ENCODE data around the gene TEX13B.
"Not testable (repeated sequence)": the region's sequence is repeated elsewhere in the genome, so short reads cannot be mapped to it uniquely, and the experiment has no call there.

Gene TEX13B, protein sequence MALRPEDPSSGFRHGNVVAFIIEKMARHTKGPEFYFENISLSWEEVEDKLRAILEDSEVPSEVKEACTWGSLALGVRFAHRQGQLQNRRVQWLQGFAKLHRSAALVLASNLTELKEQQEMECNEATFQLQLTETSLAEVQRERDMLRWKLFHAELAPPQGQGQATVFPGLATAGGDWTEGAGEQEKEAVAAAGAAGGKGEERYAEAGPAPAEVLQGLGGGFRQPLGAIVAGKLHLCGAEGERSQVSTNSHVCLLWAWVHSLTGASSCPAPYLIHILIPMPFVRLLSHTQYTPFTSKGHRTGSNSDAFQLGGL

DNA sequence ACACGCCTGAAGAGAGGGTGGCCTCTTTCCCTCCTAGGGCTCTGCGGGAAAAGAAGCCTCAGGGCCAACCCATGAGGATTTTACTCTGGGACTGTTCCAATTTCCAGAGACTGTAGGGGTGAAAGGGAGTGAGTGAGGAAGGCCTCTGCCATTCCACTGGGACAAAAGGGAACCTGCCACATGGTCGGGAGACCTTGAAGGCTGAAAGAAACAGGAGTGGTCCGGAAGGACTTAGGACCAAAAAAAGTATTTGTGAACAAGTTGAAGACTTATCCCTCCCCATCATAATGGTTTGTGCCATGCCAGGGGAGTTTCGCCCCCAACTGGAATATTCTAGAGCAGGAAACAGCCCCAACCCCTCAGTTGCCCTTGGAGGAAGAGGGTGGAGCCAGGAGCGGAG is at the start of gene TEX13B:
Gene TEX13B (minus strand): TSS at position 15 of the 400 bp plus-strand sequence. CDS start 243 bp downstream, outside the sequence.
- no peak for DNase-seq

DNA sequence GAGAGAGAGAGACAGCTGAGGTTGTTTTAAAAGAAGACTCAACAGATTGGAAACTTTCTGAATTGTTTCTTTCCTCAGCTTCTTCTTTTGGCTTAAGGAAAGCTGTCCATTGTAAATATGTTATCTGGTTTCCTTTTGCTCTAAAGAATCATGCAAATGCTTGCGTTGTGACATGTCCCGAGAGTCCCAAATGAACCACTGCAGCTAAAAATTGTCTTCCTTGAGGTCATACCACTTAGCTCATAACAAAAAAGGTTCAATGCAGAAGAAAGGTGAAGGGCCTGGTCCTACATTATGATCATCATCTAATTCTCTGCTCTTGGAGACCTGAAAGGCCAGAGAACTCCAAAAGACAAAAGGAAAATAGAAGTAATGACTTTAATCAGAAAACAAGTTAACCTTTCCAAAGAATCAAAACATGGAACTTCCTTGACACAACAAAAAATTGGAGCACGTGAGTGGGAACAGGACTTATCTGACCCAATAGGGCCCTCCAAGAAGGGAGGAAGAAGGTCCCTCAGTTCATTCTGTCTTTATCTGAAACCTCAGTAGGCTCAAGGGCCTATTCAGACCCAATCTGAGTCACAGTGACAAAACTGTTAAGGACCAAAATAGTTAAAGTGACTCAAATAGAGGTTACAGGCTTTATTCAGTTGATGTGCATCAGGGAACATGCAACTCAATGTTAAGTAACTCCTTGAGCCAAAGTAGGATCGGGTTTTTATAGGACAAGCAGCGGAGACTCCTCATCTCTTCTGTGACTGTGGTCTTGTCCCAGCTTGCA is 48.0 kb upstream of the TEX13B start:
- no peak for DNase-seq

DNA sequence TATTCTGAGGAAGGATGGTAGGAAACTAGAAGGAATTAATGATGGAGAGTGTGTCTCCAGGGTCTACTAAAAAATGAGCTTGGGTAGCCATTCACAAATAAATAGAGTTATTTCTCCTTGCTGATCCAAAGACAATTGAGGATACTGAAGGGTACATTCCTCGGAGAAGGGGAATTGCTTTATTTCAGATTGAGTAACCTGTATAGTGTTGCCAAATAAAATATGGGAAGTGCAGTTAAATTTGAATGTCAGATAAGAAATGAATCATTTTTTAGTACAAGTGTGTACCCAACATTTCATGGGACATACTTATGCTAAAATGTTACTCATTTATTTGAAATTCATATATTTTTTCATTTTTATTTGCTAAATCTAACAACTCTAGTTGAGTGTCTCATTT is 46.7 kb upstream of the TEX13B start:
- DNase-seq = no peak

DNA sequence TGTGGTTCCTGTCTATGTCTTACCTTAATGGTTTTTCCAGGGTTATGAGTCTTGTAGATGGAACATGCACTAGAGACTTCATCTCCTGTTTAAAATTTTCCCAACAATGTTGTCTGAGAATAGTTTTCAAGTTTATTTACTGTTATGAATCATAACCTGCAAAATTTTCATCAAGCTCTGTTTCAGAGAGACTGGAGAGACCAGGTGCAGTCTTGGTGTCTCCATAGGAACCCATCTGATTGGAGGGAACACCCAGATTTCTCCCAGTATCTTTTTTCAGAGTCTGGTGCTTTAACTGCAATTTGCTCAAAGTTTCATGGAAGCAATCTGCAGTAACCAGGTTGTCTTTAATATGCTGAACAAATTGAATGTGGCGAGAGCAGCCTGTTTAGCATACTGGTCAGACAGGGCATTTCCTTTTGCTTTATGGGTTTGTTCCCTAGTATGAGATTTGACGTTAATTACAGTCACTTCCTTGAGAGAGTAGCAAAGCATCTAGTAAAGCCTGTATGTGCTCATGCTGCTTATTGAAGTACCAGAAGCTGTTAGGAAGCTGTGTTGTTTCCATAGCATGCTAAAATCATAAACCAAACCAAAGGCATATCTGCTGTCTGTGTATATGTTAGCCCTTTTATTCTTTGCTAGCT is 43.9 kb upstream of the TEX13B start:
- no peak for DNase-seq

DNA sequence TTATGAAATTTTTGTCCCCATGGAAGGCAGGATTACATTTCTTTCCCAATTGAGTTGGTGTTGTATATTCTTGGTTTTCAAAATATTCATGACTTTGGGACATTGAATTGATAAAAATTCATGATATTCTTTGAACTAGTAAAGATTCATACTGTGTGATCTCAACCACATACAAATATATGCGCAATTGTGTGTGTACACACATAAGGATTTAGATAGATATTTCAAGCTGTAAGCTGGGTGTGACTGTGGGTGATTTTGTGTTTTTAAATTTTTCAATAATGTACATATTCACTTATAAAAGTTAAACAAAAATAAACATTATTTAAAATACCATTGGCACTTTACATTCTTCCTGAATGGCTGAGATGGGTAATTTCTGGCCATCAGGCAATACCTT is 43.2 kb upstream of the TEX13B start:
- no peak for DNase-seq

DNA sequence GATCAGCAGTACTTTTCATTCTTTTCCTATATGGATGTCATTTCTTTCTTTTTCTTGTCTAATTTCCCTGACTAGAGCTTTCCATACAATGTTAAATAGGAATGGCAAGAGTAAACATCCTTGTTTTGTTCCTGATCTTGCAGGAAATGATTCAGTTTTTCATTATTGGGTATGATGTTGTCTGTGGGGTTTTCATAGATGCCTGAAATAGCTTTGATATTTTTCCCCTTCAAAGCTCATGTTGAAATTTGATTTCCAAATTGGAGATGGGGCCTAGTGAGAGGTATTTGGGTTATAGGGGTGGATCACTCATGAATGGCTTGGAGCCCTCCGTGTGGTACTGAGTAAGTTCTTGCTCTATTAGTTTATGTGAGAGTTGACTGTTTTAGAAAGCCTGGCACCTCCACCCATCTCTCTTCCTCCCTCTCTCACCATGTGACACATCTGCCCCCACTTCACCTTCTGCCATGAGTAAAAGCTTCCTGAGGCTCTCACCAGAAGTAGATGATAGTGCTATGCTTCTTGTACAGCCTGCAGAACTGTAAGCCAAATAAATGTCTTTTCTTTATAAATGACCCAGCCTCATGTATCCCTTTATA is 40.4 kb upstream of the TEX13B start:
- no peak for DNase-seq

DNA sequence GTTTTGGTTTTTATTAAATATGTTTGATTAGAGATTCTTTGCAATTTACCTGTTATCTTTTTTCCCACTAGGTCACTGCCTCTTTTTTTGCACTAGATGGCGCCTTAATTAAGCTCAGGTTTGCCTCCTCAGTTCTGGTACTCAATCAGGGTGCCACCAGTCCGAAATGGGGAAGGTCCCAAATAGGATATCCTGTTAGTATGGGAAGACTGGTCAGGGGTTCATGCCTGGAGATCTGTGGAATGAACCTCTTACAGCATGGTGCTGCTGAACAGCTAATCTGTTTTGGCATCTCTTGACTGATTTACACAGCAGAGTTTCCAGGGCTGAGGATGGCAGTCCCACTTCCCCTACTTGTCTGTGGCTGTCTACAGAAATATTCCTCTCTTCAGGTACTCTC is 38.5 kb upstream of the TEX13B start:
- no peak for DNase-seq

DNA sequence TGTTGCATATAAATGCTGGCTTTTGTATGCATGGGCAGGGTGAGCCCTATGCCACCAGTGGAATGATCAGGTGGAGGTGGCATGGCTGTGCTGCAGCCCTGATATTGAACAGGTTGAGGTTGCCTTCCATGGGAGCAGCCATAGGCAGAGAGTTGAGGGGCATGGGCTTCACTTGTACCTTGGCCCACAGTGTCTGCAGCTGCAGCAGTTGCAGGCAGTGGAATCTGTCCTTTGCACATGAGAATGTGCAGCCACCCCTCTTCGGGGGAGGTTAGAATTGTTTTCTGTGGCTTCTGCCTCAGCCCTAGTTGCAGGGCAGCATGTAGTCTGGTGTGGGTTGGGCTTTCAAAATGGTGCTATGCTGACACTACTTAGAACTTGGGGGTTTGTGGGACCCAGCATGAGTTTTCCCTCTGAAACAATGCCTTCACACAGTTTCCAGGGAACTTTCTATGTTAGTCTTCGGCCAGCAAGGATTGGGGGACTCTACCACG is 37.3 kb upstream of the TEX13B start:
- peak; percentile 30 for DNase-seq

DNA sequence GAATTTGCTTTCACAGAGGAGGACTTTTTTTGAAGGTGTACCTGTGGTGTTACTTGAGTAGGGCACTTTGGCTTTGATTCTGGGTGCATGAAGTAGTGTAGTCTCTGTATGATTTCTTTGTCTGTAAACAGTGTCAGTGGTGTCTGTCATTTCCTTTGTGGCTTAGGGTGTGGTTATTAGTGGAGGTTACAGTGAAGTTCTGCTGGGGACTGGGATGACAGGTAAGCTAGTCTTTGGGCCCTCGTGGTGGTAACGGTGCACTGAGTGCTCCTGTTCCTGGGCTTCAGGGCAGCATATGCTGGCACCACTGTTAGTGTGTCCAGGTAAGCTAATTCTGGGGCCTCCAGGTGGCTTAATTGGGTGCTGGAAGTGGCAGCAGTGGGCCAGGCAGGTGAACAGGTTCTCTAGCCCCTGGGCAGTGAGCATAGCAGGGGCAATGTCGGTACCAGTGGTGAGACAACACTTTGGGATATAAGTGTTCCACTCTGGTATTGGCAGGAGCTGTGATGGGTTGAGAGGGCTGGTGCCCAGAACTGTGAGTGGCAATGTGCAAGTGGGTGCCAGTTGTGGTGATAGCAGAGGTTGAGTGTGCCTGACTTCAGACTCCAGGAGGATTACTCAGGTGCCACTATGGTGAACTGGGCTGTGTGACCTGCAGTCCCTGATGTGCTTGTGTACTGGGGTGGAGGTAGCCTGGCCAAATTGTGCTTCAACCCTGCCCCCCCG is 36.6 kb upstream of the TEX13B start:
- peak; percentile 49 for DNase-seq

DNA sequence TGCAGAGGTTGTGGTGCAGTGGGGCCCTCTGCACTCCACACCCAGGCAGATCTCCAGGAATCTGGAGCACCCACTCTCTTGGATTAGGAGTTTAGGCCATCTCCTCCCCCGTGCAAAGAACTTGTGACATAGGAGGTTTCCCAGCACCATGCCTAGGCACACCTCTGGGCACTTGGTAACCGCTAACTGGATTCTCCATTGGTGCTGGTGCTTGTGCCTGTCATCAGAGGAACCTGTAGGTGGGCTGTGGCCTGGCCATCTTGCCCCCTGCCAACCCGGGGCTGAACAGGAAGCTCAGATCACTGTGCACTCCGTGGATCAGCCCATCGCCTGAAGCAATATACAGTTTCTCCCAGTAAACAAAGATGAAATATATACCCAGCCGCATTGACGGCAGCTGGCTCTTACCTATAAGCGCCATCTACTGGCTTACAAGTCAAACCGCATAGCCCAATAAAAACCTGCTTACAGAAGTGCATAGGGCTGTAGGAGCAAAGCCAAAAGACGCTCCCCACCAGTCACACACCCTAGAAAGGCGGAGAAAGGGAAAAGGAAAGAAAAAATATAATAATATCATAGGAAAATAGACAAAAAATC is 19.1 kb upstream of the TEX13B start:
- DNase-seq = peak; percentile 33

DNA sequence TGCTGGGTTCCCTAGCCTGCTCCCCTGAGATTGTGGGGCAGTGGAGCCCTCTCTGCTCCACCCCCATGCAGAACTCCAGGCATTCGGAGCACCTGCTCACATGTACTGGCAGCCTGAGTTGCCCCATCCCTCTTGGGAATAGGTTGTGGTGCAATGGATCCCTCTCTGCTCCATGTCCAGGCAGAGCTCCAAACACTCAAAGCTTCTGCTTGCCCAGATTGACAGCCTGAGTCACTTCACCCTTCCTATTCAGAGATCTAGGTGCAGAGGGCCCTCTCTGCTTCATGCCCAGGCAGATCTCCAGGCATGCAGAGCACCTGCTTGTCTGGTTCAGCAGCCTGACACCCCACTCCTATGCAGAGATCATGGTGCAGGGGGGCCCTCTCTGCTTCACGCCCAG is 18.6 kb upstream of the TEX13B start:
- DNase-seq = no peak

DNA sequence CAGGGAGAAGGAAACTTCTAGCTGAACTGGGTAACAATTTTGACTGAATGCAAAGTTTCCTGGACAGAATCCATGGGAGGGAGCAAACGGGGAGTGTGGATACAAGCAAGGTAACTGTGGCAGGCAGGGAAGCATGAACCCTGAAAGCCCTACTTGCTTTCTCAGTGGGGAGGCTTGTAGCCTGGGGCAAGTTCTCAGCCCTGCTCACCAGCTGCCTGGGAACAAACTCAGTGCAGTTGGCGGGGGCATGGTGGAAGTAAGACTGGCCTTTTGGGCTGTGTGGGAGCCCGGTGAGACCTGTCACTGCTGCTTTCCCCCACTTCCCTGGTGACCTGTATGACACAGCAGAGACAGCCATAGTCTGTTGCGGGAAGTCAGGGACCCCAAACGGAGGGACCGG is 14.0 kb upstream of the TEX13B start:
- DNase-seq = no peak

DNA sequence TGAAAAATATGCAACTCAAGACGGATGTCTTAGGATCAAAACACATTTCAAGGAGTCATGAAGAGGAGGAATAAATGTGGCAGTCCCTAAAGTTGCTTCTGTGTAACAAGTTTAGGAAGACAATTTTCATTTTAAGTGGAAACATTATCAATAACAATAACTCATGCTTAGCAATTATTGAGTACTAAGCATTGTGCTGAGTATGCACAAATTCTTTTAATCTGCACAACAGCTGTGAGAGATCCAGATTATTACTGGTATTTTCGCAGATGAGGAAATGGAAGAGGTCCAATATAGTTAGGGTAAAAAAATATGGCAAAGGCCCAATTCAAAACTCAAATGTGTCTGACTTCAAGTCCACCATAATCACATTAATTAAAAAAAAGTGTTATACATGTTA is 2.9 kb upstream of the TEX13B start:
- no peak for DNase-seq

DNA sequence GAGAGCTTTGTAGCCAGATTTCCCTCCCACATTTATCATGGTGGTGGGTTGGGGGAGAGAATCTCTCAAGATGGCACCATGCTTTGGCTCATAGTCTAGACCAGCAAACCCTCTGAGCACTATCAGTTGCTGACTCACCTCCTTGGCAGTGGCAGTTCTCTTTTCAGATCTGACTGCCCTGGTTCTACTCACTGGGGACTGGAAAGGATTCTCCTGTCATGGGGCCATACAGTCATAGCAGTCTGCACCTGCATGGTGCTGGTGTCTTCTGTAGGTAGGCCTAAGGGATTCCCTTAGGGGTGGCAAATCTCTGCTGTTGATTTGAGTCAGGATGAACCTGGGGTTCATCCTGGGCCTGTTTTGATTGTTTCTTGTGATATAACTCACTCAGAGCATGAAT is 2.6 kb downstream of the TEX13B start:
- DNase-seq = no peak

DNA sequence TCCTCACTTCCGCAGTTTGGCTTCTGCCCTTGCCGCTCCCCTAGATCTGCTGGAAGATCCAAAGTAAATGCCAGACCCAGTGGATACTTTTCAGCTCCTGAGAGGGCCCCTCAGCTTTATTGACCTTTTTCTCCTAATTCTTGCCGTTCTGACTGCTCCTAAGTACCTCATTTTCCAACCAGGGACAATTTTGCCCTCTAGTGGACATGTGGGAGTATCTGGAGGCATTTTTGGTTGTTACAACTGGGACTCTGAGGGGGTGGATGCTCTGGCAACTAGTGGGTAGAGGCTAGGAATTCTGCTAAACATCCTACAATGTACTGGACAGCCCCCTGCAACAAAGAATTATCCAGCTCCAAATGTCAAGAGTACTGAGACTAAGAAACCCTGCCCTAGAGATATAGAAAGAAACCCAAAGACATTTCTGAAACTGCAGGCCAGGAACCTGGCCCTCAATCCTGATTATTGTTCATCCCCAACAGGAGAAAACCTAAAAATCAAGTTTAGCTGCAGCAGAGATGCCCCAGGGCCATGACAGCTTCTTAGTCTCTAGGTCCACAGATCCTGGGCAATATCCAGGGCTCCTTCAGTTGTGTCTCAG is 3.4 kb downstream of the TEX13B start:
- DNase-seq = no peak

DNA sequence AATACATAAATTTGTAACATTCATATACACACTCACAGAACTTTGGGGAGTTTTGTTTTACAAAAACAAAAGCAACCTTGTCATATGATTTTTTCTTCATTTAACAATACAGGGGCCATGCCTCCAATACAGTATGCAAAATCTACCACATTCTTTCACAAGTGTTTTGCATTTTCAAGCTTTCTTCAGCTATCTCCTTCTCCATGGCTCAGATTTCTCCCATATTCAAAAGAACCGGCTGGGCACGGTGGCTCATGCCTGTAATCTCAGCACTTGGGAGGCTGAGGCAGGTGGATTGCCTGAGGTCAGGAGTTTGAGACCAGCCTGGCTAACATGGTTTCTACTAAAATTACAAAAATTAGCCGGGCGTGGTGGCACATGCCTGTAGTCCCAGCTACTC is 4.1 kb downstream of the TEX13B start:
- DNase-seq = no peak

DNA sequence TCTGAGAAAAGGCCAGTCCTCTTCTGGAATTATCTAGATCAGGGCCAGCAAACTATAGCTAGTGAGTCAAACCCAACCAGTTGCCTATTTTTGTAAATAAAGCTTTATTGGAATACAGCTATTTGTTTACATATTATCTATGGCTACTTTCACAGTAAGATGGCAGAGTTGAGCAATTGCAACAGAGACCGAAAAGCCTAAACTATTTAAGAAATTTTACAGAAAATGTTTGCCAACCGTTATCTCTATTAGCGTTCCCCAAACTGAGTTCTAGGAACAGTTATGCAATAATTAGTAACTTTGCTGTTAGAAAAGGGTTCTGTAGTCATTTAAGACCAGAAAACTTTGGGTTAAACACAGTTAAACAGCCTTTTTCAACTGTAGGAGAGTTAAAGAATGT is 10.5 kb downstream of the TEX13B start:
- DNase-seq = no peak

DNA sequence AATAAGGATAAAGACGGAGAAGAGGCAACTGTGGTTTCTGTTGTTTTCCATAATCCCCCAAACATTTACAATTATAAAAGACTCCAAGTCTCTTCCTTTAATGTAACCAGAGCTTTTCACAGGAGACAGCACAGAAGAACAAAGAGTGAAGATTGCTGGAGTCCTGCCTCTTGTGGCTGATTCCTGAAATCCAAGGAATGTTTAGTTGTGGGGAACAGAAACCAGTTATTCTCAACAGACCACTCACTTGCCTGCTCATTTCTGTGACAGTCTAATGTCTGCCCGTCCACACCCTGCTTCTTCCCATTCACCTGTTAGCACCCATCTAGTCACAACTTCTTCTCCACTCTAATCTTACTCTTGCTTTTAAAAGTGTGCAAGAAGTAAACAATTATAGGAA is 12.1 kb downstream of the TEX13B start:
- no peak for DNase-seq

DNA sequence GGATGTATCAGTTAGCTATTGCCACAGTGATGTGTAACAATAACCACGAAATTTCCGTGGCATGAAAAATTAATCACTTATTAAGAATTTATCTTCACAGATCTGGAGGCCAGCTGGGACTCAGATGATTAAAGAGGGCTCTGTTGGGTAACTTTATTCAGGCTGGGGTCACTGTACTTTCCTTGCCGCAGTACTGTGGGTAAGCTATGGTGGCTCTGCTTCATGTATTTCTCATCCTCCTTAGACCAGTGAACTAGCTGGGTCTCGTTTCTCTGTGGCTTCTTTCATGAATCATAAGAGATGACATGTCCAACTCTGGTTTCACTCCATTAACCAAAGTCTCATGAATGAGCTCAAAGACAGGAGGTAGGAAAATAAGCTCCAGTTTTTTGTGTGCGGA is 13.5 kb downstream of the TEX13B start:
- no peak for DNase-seq

DNA sequence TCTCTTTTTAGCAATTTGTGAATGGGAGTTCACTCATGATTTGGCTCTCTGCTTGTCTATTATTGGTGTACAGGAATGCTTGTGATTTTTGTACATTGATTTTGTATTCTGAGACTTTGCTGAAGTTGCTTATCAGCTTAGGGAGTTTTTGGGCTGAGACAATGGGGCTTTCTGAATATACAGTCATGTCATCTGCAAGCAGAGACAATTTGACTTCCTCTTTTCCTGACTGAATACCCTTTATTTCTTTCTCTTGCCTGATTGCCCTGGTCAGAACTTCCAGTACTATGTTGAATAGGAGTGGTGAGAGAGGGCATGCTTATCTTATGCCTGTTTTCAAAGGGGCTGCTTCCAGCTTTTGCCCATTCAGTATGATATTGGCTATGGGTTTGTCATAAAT is 26.8 kb downstream of the TEX13B start:
- not testable (repeated sequence) for DNase-seq

DNA sequence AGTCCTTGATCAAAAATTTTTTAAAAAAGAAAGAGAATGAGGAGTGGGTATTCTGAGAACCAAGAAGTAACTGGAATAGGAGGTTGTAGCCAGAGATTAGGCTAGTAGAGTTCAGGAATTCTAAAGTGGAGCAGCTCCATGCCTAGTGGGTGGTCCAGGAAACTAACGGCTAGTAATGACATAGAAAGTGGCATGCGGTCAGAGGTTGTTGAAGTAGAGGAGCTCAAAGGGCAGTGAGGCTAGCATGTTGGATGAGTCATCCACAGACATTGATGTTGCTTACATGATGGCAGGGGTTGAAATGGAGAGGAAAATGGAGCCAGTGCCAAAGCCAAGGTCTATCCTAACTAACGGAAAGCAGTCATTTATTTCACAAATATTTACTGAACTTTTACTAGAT is 42.1 kb downstream of the TEX13B start:
- no peak for DNase-seq

DNA sequence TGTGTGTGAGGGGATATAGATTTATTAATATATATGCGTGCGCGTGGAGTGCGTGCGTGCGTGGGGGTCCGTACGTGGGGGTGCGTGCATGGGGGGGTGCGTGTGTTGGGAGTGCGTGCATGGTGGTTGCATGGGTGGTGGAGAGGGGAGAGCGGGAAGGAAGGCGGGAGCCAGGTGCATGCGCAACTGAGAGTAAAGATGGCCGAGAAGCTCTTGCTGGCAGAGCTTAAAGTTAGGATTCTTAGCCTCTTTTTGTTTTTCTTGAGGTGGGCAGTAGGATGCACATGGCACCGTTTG is 45.8 kb downstream of the TEX13B start:
- DNase-seq = no peak

Data from activated T-cell treated with anti-CD3 and anti-CD28 coated beads, Interleukin-2, amount 50 U/mL, for 1 hour (primary cell).